HepG2 (cell line): Measurements from ENCODE around the gene NOXO1. TPM values are rescaled to one million over a fixed set of nuclear protein-coding genes. Genes with fewer than 3 reads are reported as not detected.

ENCODE experiments used
- ARNT ChIP-seq: fragments of 450-650 bp; IDR thresholded peaks from 2 replicates; pipeline ENCODE4 v1.6.1; 2017
- BORCS8-MEF2B ChIP-seq: sonication (generic); formaldehyde crosslinking; IDR thresholded peaks from 2 replicates; pipeline ENCODE4 v1.8.0; 2022; ENCODE audit warnings: mild to moderate bottlenecking, missing genetic modification reagents
- BRD4 ChIP-seq: sonication (generic); formaldehyde crosslinking; IDR thresholded peaks from 2 replicates; pipeline ENCODE4 v1.4.0; 2020; ENCODE audit warnings: missing genetic modification reagents
- NCOR1 ChIP-seq: fragments of 200-600 bp; sonication (generic); IDR thresholded peaks from 2 replicates; pipeline ENCODE4 v1.7.0; 2017; ENCODE audit warnings: antibody characterized with exemption, low read length, borderline replicate concordance
- REXO4 ChIP-seq: sonication (generic); formaldehyde crosslinking; IDR thresholded peaks from 2 replicates; pipeline ENCODE4 v1.8.0; 2022; ENCODE audit warnings: missing genetic modification reagents, mild to moderate bottlenecking, borderline replicate concordance
- RORA ChIP-seq: sonication (generic); formaldehyde crosslinking; IDR thresholded peaks from 2 replicates; pipeline ENCODE4 v1.5.0; 2020; ENCODE audit warnings: mild to moderate bottlenecking, missing genetic modification reagents, moderate library complexity
- SMAD9 ChIP-seq: sonication (generic); formaldehyde crosslinking; IDR thresholded peaks from 2 replicates; pipeline ENCODE4 v1.5.1; 2020; ENCODE audit warnings: mild to moderate bottlenecking, missing genetic modification reagents
- THYN1 ChIP-seq: sonication (generic); formaldehyde crosslinking; IDR thresholded peaks from 2 replicates; pipeline ENCODE4 v1.8.1; 2023; ENCODE audit warnings: low read depth, mild to moderate bottlenecking, moderate library complexity, missing genetic modification reagents, borderline replicate concordance
- TSC22D2 ChIP-seq: sonication (generic); formaldehyde crosslinking; IDR thresholded peaks from 2 replicates; pipeline ENCODE4 v1.5.1; 2020; ENCODE audit warnings: missing genetic modification reagents, mild to moderate bottlenecking, borderline replicate concordance
- ZBTB42 ChIP-seq: sonication (generic); formaldehyde crosslinking; IDR thresholded peaks from 2 replicates; pipeline ENCODE4 v1.5.0; 2020; ENCODE audit warnings: mild to moderate bottlenecking, missing genetic modification reagents
- ZNF552 ChIP-seq: sonication (generic); formaldehyde crosslinking; IDR thresholded peaks from 2 replicates; pipeline ENCODE4 v1.9.0; 2022; ENCODE audit warnings: missing genetic modification reagents, mild to moderate bottlenecking, borderline replicate concordance
- ZNF652 ChIP-seq: IDR thresholded peaks from 2 replicates; pipeline ENCODE4 v1.6.1; 2016; ENCODE audit warnings: low read depth, borderline replicate concordance
- polyA plus RNA-seq, 8 experiments: library from polyadenylated mRNA; depleted of rRNA in 3 of 8; stranded (reverse) in 7 of 8; unstranded in 1 of 8; fragments of >200 nt; fragmentation: Illumina TruSeq in 4 of 8; extraction: Trizol in 4 of 8; gene quantifications; 2 replicates each; pipeline versions ENCODE4 v1.2.1 to v1.2.3, GENCODE V29; 2011 to 2016; ENCODE audit warnings: low read depth in 4 of 8, missing spikeins in 1 of 8, mixed read lengths in 1 of 8; ENCODE audit not compliant: insufficient read depth in 1 of 8
- total RNA-seq, 5 experiments: library from RNA; depleted of rRNA; stranded (reverse); fragments of >200 nt; fragmentation: Illumina TruSeq; extraction: Trizol; gene quantifications; 2 replicates each; pipeline ENCODE4 v1.2.3, GENCODE V29; 2016; ENCODE audit warnings: low read depth in 1 of 5
- TF ChIP-seq, protein P1 (sequence below), 2 experiments: sonication (generic) in 1 of 2; formaldehyde crosslinking in 1 of 2; IDR thresholded peaks; 2 replicates each; pipeline versions ENCODE4 v1.6.1 to v1.9.0; 2014 to 2022; ENCODE audit warnings: antibody characterized with exemption in 1 of 2, borderline replicate concordance in 1 of 2, inconsistent platforms in 1 of 2, low read depth in 1 of 2, missing genetic modification reagents in 1 of 2
- TF ChIP-seq, protein P2 (sequence below): sonication (generic); formaldehyde crosslinking; IDR thresholded peaks from 2 replicates; pipeline ENCODE4 v1.5.0; 2020; ENCODE audit warnings: mild to moderate bottlenecking, missing genetic modification reagents
- TF ChIP-seq, protein P3 (sequence below): IDR thresholded peaks from 2 replicates; pipeline ENCODE4 v1.6.1; 2016; ENCODE audit warnings: low read depth, control low read depth
- TF ChIP-seq, protein P4 (sequence below): sonication (generic); formaldehyde crosslinking; IDR thresholded peaks from 2 replicates; pipeline ENCODE4 v1.8.0; 2022; ENCODE audit warnings: mild to moderate bottlenecking, missing genetic modification reagents, borderline replicate concordance

Gene NOXO1
- total and polyA plus RNA-seq, 2 of the 13 experiments (the other 11 are each of a cell fraction or from before 2014, with no cell fraction given), result 0.69 to 1.4 TPM

DNA sequence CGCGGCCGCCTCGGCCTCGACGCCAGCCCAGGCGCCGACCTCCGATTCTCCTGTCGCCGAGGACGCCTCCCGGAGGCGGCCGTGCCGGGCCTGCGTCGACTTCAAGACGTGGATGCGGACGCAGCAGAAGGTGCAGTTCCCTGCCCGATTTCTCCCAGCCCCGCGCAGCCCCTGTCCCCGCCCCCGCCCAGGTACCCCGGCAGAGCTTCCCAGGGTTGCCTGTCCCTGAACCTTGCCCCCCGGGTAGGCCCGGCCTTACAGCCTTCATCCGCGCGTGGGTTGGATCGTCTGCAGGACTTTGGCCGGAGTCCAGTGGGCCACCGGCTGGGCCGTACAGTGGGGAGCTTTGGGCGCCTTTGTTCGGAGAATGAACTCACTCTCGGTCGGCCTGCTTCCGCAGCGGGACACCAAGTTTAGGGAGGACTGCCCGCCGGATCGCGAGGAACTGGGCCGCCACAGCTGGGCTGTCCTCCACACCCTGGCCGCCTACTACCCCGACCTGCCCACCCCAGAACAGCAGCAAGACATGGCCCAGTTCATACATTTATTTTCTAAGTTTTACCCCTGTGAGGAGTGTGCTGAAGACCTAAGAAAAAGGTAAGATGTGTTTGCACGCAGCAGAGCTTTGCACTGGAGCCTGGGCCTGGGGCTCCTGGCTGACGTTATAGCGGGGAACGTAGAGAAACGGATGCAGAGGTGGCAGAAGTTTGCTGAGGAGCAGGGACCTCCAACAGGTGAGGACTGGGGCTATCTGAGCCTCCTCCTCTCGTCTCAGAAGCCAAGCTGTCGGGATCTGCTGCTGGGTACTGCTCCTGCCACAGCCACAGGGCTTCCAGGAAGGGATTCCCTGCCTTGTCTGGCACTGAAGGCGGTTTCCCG is 3.3 kb upstream of the NOXO1 start (continued):
- TF ChIP-seq, protein P1, sequence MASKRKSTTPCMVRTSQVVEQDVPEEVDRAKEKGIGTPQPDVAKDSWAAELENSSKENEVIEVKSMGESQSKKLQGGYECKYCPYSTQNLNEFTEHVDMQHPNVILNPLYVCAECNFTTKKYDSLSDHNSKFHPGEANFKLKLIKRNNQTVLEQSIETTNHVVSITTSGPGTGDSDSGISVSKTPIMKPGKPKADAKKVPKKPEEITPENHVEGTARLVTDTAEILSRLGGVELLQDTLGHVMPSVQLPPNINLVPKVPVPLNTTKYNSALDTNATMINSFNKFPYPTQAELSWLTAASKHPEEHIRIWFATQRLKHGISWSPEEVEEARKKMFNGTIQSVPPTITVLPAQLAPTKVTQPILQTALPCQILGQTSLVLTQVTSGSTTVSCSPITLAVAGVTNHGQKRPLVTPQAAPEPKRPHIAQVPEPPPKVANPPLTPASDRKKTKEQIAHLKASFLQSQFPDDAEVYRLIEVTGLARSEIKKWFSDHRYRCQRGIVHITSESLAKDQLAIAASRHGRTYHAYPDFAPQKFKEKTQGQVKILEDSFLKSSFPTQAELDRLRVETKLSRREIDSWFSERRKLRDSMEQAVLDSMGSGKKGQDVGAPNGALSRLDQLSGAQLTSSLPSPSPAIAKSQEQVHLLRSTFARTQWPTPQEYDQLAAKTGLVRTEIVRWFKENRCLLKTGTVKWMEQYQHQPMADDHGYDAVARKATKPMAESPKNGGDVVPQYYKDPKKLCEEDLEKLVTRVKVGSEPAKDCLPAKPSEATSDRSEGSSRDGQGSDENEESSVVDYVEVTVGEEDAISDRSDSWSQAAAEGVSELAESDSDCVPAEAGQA (IDR thresholded peaks at IDR 0.05; ENCODE audit: low read depth), result no peak; the same call in 1 of the 2 replicates
- TF ChIP-seq, protein P1 (CRISPR knock-in tag; IDR thresholded peaks at IDR 0.05; ENCODE audit: borderline replicate concordance), result no peak
- no peak for TF ChIP-seq REXO4 (CRISPR knock-in tag)
- TF ChIP-seq, protein P2, sequence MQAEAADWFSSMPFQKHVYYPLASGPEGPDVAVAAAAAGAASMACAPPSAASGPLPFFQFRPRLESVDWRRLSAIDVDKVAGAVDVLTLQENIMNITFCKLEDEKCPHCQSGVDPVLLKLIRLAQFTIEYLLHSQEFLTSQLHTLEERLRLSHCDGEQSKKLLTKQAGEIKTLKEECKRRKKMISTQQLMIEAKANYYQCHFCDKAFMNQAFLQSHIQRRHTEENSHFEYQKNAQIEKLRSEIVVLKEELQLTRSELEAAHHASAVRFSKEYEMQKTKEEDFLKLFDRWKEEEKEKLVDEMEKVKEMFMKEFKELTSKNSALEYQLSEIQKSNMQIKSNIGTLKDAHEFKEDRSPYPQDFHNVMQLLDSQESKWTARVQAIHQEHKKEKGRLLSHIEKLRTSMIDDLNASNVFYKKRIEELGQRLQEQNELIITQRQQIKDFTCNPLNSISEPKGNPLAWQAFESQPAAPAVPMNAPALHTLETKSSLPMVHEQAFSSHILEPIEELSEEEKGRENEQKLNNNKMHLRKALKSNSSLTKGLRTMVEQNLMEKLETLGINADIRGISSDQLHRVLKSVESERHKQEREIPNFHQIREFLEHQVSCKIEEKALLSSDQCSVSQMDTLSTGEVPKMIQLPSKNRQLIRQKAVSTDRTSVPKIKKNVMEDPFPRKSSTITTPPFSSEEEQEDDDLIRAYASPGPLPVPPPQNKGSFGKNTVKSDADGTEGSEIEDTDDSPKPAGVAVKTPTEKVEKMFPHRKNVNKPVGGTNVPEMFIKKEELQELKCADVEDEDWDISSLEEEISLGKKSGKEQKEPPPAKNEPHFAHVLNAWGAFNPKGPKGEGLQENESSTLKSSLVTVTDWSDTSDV (CRISPR knock-in tag), result no peak
- 0 out of 2 replicates have a peak, but pooled peaks have one; percentile 20 for TF ChIP-seq RORA (CRISPR knock-in tag)
- no peak for TF ChIP-seq ARNT
- peak; percentile 84 for TF ChIP-seq NCOR1
- no peak for TF ChIP-seq BRD4 (CRISPR knock-in tag)
- no peak; the same call in none of the 2 replicates for TF ChIP-seq BORCS8-MEF2B (CRISPR knock-in tag)
- TF ChIP-seq, protein P3, sequence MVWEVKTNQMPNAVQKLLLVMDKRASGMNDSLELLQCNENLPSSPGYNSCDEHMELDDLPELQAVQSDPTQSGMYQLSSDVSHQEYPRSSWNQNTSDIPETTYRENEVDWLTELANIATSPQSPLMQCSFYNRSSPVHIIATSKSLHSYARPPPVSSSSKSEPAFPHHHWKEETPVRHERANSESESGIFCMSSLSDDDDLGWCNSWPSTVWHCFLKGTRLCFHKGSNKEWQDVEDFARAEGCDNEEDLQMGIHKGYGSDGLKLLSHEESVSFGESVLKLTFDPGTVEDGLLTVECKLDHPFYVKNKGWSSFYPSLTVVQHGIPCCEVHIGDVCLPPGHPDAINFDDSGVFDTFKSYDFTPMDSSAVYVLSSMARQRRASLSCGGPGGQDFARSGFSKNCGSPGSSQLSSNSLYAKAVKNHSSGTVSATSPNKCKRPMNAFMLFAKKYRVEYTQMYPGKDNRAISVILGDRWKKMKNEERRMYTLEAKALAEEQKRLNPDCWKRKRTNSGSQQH (CRISPR knock-in tag), result no peak
- TF ChIP-seq ZNF552, result no peak
- TF ChIP-seq ZNF652, result no peak
- no peak for TF ChIP-seq SMAD9 (CRISPR knock-in tag)
- TF ChIP-seq ZBTB42 (CRISPR knock-in tag), result no peak
- no peak for TF ChIP-seq TSC22D2
- TF ChIP-seq, protein P4, sequence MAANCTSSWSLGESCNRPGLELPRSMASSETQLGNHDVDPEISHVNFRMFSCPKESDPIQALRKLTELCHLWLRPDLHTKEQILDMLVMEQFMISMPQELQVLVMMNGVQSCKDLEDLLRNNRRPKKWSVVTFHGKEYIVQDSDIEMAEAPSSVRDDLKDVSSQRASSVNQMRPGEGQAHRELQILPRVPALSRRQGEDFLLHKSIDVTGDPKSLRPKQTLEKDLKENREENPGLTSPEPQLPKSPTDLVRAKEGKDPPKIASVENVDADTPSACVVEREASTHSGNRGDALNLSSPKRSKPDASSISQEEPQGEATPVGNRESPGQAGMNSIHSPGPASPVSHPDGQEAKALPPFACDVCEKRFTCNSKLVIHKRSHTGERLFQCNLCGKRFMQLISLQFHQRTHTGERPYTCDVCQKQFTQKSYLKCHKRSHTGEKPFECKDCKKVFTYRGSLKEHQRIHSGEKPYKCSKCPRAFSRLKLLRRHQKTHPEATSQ (CRISPR knock-in tag), result no peak
- no peak for TF ChIP-seq THYN1 (CRISPR knock-in tag)
